Vagina (tissue), 2 donors: ENCODE measurements around the gene MMP24OS. TPM values are rescaled to one million over a fixed set of nuclear protein-coding genes. Genes with fewer than 3 reads are reported as not detected.

Source experiments
- DNase-seq, 2 donors: peaks; one replicate each; pipeline ENCODE4 v3.0.0-alpha.2; 2017; ENCODE audit errors: extremely low spot score in 2 of 2
- H3K27ac ChIP-seq: fragments of 200-600 bp; sonication (generic); one replicate; pipeline ENCODE4 v1.5.1; 2019
- H3K27me3 ChIP-seq: fragments of 200-600 bp; sonication (generic); one replicate; pipeline ENCODE4 v1.5.1; 2019
- H3K36me3 ChIP-seq, 2 donors: fragments of 200-600 bp; sonication (generic); one replicate each; pipeline ENCODE4 v1.5.1; 2017 to 2019
- H3K4me1 ChIP-seq: fragments of 200-600 bp; sonication (generic); one replicate; pipeline ENCODE4 v1.5.1; 2019
- H3K4me3 ChIP-seq, 2 donors: fragments of 200-600 bp; sonication (generic); 1 replicate in 1 of 2; 2 replicates in 1 of 2; pipeline ENCODE4 v1.5.1; 2016 to 2019
- H3K9me3 ChIP-seq: fragments of 200-600 bp; sonication (generic); one replicate; pipeline ENCODE4 v1.5.1; 2019
- POLR2A ChIP-seq, 2 donors: fragments of 450-650 bp; IDR thresholded peaks; one replicate each; pipeline ENCODE4 v1.6.1; 2017; ENCODE audit warnings: antibody characterized with exemption in 2 of 2, mild to moderate bottlenecking in 2 of 2, moderate library complexity in 2 of 2
- POLR2AphosphoS5 ChIP-seq, 2 donors: sonication (generic); formaldehyde crosslinking; IDR thresholded peaks; one replicate each; pipeline ENCODE4 v1.9.0; 2017; ENCODE audit warnings: antibody characterized with exemption in 2 of 2, mild to moderate bottlenecking in 2 of 2, low read depth in 1 of 2; ENCODE audit not compliant: insufficient read depth in 1 of 2
- intact Hi-C: fragments of 100-400 bp; cut with DNase I; formaldehyde crosslinking; loops from one replicate; pipeline ENCODE4 v1.15.1; 2023
- total RNA-seq: library from RNA; depleted of rRNA; stranded (reverse); fragments of >200 nt; gene quantifications from one replicate; pipeline ENCODE4 v1.2.3, GENCODE V29; 2016
- TF ChIP-seq, protein P1 (sequence below), 3 experiments: fragments of 450-650 bp in 2 of 3; fragments of 200-600 bp in 1 of 3; sonication (generic) in 1 of 3; IDR thresholded peaks; one replicate each; pipeline ENCODE4 v1.5.1; 2017 to 2019; ENCODE audit warnings: antibody characterized with exemption in 3 of 3, mild to moderate bottlenecking in 2 of 3, moderate library complexity in 2 of 3

The MMP24OS gene
- total RNA-seq, 1 donor from 2014 or later, result 36.8 TPM

DNA sequence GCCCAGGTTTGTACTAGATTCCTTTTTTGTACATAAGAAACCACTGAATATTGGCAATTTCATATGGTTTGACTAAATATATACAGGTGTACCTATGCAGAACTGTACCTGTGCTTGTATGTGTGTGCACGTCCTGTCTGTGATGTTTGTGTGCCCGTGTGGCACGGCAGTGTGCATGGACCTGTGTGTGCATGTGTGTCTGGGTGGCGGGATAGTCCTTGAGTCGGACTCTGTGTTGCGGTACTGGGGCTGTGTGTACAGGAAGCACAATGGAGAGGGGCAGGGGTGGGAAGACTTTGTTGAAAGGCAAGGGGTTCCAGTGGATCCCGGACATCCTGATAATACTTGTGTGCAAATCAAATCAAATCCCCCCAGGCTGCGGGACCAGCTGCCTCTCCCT lies 17.8 kb upstream of the MMP24OS start:
- H3K36me3 ChIP-seq, result no peaks in the 10 kb centered on the region
- no peaks in the 10 kb centered on the region for H3K27me3 ChIP-seq
- H3K4me3 ChIP-seq, result no peak overlapping the region
- no peaks in the 10 kb centered on the region for H3K9me3 ChIP-seq
- intact Hi-C loops, result no loop called here
- H3K4me1 ChIP-seq, result peaks cover 6% of the 10 kb centered on the region
- DNase-seq, result no peak
- TF ChIP-seq, protein P1, sequence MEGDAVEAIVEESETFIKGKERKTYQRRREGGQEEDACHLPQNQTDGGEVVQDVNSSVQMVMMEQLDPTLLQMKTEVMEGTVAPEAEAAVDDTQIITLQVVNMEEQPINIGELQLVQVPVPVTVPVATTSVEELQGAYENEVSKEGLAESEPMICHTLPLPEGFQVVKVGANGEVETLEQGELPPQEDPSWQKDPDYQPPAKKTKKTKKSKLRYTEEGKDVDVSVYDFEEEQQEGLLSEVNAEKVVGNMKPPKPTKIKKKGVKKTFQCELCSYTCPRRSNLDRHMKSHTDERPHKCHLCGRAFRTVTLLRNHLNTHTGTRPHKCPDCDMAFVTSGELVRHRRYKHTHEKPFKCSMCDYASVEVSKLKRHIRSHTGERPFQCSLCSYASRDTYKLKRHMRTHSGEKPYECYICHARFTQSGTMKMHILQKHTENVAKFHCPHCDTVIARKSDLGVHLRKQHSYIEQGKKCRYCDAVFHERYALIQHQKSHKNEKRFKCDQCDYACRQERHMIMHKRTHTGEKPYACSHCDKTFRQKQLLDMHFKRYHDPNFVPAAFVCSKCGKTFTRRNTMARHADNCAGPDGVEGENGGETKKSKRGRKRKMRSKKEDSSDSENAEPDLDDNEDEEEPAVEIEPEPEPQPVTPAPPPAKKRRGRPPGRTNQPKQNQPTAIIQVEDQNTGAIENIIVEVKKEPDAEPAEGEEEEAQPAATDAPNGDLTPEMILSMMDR (IDR thresholded peaks at IDR 0.05), result no peak
- TF ChIP-seq POLR2A (IDR thresholded peaks at IDR 0.05) (no peak), POLR2AphosphoS5 (IDR thresholded peaks at IDR 0.05; ENCODE audit: insufficient read depth in 1 of 2, low read depth in 1 of 2) (no peak)
- H3K27ac ChIP-seq, result no peak overlapping the region

DNA sequence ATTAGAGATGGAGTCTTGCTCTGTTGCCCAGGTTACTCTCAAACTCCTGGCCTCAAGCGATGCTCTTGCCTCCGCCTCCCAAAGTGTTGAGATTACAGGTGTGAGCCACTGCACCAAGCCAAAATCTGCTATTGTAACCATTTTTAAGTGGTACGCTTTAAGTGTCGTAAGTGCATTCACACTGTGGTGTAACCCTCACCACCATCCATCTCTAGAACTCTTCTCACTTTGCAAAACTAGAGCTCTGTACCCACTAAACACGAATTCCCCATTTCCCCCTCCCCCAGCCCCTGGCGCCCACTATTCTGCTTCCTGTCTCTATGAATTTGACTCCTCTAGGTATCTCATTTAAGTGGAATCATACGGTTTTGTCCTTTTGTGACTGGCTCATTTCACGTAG lies 17.1 kb upstream of the MMP24OS start:
- no peak for DNase-seq
- H3K36me3 ChIP-seq, result no peaks in the 10 kb centered on the region
- H3K27ac ChIP-seq, result no peak overlapping the region
- H3K4me1 ChIP-seq, result peaks cover 6% of the 10 kb centered on the region
- H3K27me3 ChIP-seq, result no peaks in the 10 kb centered on the region
- no peaks in the 10 kb centered on the region for H3K9me3 ChIP-seq
- intact Hi-C loops, result no loop called here
- no peak overlapping the region for H3K4me3 ChIP-seq
- TF ChIP-seq POLR2AphosphoS5 (IDR thresholded peaks at IDR 0.05; ENCODE audit: insufficient read depth in 1 of 2, low read depth in 1 of 2) (no peak), POLR2A (IDR thresholded peaks at IDR 0.05) (no peak)
- TF ChIP-seq, protein P1 (IDR thresholded peaks at IDR 0.05), result no peak

DNA sequence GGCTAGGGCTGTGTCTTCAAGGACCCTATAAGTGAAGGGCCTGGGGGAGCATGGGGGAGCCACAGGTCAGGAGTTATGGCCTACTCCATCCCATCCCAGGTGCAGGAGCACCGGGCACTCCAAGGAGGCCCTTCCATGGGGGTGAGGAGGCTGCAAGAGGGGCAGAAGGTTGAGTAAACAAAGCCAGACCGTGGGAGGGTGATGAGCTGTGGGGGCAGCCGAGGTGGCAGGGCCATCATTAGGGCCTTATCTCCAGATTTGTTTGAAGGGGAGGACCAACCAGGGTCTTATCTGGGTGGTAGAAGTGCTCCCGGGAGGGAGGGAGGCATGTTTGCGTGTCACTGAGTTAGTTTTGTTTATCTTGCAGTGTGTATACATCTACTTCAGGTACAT lies 16.4 kb upstream of the MMP24OS start:
- Histone ChIP-seq H3K4me1 (peaks cover 6% of the 10 kb centered on the region), H3K4me3 (no peak overlapping the region), H3K27me3 (no peaks in the 10 kb centered on the region), H3K36me3 (no peaks in the 10 kb centered on the region), H3K27ac (no peak overlapping the region), H3K9me3 (no peaks in the 10 kb centered on the region)
- intact Hi-C loops, result no loop called here
- TF ChIP-seq, protein P1 (IDR thresholded peaks at IDR 0.05), result no peak
- TF ChIP-seq POLR2AphosphoS5 (IDR thresholded peaks at IDR 0.05; ENCODE audit: insufficient read depth in 1 of 2, low read depth in 1 of 2), result no peak
- no peak for TF ChIP-seq POLR2A (IDR thresholded peaks at IDR 0.05)
- DNase-seq, result no peak

DNA sequence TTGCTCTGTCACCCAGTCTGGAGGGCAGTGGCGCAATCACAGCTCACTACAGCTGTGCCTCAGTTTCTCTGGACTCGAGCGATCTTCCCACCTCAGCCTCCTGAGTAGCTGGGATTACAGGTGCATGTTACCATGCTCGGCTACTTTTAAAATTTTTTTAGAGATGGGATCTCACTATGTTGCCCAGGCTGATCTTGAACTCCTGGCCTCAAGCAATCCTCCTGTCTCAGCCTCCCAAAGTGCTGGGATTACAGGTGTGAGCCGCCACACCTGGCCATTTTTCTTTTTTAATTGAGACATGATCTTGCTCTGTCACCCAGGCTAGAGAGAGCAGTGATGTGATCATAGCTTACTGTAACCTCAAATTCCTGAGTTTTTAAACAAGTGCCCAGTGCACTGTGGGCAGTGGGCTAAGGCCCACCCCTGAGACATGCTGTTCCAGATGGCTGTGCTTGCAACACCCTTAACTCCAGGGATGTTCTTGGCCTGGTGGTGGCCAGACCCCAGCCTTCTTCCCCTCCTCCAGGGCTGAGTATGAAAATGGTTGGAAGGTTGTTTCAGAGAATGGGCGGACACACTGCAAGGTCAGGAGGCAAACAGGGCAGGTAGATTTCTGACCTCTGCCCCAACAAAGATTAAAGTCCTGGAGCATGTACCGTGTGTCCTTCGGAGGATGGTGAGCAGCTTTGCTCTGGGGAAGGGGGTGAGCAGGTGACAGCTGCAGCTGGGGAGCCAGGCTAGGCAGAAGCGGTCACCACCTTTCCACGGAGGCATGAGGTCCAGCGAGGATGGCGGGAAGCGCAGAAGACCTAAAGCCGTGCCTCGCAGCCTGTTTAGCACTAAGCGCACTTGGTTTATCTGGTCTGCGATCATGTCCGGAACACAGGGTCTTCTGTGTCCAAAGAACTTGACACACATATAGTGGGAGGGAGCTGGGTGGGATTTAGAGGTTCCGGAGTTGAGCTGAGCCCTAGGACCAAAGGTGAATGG lies 15.7 kb upstream of the MMP24OS start:
- Histone ChIP-seq H3K27me3 (no peaks in the 10 kb centered on the region), H3K4me3 (no peak overlapping the region), H3K9me3 (no peaks in the 10 kb centered on the region), H3K36me3 (no peaks in the 10 kb centered on the region), H3K27ac (no peak overlapping the region), H3K4me1 (peaks cover 6% of the 10 kb centered on the region)
- intact Hi-C loops, result no loop called here
- no peak for DNase-seq
- TF ChIP-seq POLR2AphosphoS5 (IDR thresholded peaks at IDR 0.05; ENCODE audit: insufficient read depth in 1 of 2, low read depth in 1 of 2), result no peak
- TF ChIP-seq, protein P1 (IDR thresholded peaks at IDR 0.05), result no peak
- TF ChIP-seq POLR2A (IDR thresholded peaks at IDR 0.05), result no peak
